Activated gamma-delta T cell treated with Interleukin-2 at 50 U/mL for 16 hours (primary cell): Measurements from ENCODE around the gene OGFRL1.

ENCODE experiments used
- DNase-seq: peaks from one replicate; pipeline ENCODE4 v3.0.0-alpha.2; 2020

The OGFRL1 gene

GRCh38 chr6:71334768-71335167 lies 46.2 kb downstream of the OGFRL1 start:
- DNase-seq = no peak

- no peak for DNase-seq
These were observed 46.9 kb downstream of the OGFRL1 start for GRCh38 chr6:71335544-71335943.

- no peak for DNase-seq
These were observed 48.3 kb downstream of the OGFRL1 start for GRCh38 chr6:71336901-71337300.

- no peak for DNase-seq
These were observed 50.1 kb downstream of the OGFRL1 start for GRCh38 chr6:71338540-71339316.

GRCh38 chr6:71342772-71343171 lies 54.2 kb downstream of the OGFRL1 start:
- DNase-seq = no peak

GRCh38 chr6:71345476-71346333 lies 57.1 kb downstream of the OGFRL1 start:
- DNase-seq = no peak

- no peak for DNase-seq
These were observed 57.7 kb downstream of the OGFRL1 start for GRCh38 chr6:71346334-71346694.

- DNase-seq = no peak
These were observed 58.5 kb downstream of the OGFRL1 start for GRCh38 chr6:71347119-71347518.

- no peak for DNase-seq
These were observed 60.8 kb downstream of the OGFRL1 start for GRCh38 chr6:71349395-71349794.

- no peak for DNase-seq
These were observed 61.5 kb downstream of the OGFRL1 start for GRCh38 chr6:71349976-71350615.

- DNase-seq = no peak
These were observed 62.6 kb downstream of the OGFRL1 start for GRCh38 chr6:71351190-71351589.
